ENCODE data around the gene FGD2. TPM values are rescaled to one million over a fixed set of nuclear protein-coding genes. Genes with fewer than 3 reads are reported as not detected.

Gene FGD2
- total and polyA plus RNA-seq, 4 donors: 20.4 to 76.7 (median 40.1) TPM

DNA sequence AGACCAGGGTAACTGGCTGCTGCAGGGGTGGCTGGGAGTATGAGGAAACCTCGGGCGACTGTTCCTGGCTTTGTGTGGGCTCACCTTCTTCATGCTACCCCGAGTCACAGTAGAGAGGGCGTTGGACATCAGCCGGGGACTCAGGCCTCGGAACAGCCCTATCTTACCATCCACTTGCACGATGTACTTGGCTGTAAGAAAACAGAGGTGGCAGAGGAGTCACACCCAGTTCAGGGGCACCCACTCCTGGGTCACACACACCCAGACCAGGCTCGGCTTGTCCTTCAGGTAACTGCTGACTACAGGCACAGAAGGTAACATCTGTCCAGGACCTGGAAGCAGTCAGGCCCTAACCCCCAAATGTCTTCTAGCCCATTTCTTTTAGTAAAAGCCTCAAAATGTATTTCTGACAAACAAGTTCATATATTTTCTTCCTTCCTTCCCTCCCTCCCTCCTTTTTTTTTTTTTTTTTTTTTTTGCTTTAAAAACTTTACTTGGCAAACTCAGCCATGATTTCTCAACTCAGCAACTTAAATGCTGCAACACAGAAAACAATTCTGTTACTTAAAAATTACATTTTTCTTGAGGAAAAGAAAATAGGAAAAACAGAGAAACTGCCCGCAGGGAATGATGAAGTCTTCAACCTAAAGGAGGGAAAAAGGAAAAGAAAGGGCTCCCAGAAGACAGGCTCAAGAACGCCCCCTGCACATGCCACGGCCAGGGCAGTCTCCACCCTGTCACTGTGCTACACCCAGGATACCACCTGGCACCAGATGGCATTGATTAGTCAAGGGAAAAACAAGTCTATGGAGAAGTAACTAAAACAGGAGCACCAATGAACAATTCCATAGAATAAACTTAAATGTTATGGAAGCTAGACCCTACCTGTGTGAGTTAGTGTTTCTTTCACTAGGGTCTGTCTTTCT lies 26.8 kb upstream of the FGD2 start:
- WGBS, 2 donors: 75 to 88% methylated on average over 11 of the region's 11 CpGs
- TF ChIP-seq CTCF (IDR thresholded peaks at IDR 0.05; ENCODE audit: control extremely low read depth, extremely low read depth): no peak

GRCh38 chr6:36979347-36979742 lies 26.1 kb upstream of the FGD2 start:
- H3K27ac ChIP-seq (ENCODE audit: low read depth in 1 of 2, low read length in 1 of 2): no peak overlapping the region
- peak; percentile 57 to 73 (median 59) for DNase-seq
- H3K4me1 ChIP-seq (ENCODE audit: control insufficient read depth in 5 of 5, insufficient read depth in 5 of 5, low read length in 5 of 5): peaks cover 0 to 26% (median 11%) of the 10 kb centered on the region in 5 donors
- H3K4me3 ChIP-seq: no peak overlapping the region
- peak; percentile 48 for TF ChIP-seq CTCF (IDR thresholded peaks at IDR 0.05; ENCODE audit: control extremely low read depth, extremely low read depth)
- no peaks in the 10 kb centered on the region for H3K27me3 ChIP-seq (ENCODE audit: control insufficient read depth in 3 of 3, insufficient read depth in 3 of 3, low read length in 2 of 3)
- no peaks in the 10 kb centered on the region for H3K9me3 ChIP-seq (ENCODE audit: control insufficient read depth in 4 of 4, insufficient read depth in 3 of 4, low read length in 3 of 4)
- 42 to 51% methylated on average over 4 of the region's 4 CpGs for WGBS, 2 donors
- peaks cover 16 to 47% (median 33%) of the 10 kb centered on the region in 4 donors for H3K36me3 ChIP-seq (ENCODE audit: control insufficient read depth in 4 of 4, insufficient read depth in 4 of 4, low read length in 4 of 4)
- no peak for ATAC-seq (ENCODE audit: insufficient read depth, low FRiP score)
- no peak overlapping the region for H3K9ac ChIP-seq (ENCODE audit: insufficient read depth in 1 of 2, low read length in 2 of 2)

More for the DNA sequence above, 26.8 kb upstream of the FGD2 start:
- Histone ChIP-seq H3K27ac (ENCODE audit: low read depth in 1 of 2, low read length in 1 of 2) (peak overlapping the region in 1 of 2 donors; percentile 34), H3K9ac (ENCODE audit: insufficient read depth in 1 of 2, low read length in 2 of 2) (no peak overlapping the region), H3K4me1 (ENCODE audit: control insufficient read depth in 5 of 5, insufficient read depth in 5 of 5, low read length in 5 of 5) (peaks cover 0 to 22% (median 5%) of the 10 kb centered on the region in 5 donors), H3K4me3 (no peak overlapping the region), H3K27me3 (ENCODE audit: control insufficient read depth in 3 of 3, insufficient read depth in 3 of 3, low read length in 2 of 3) (no peaks in the 10 kb centered on the region), H3K36me3 (ENCODE audit: control insufficient read depth in 4 of 4, insufficient read depth in 4 of 4, low read length in 4 of 4) (peaks cover 16 to 51% (median 35%) of the 10 kb centered on the region in 4 donors), H3K9me3 (ENCODE audit: control insufficient read depth in 4 of 4, insufficient read depth in 3 of 4, low read length in 3 of 4) (no peaks in the 10 kb centered on the region)
- no peak for ATAC-seq (ENCODE audit: insufficient read depth, low FRiP score)
- peak in 1 of 3 donors; percentile 29 for DNase-seq

- 79 to 91% methylated on average over 6 of the region's 6 CpGs for WGBS, 2 donors
- no peak for TF ChIP-seq CTCF (IDR thresholded peaks at IDR 0.05; ENCODE audit: control extremely low read depth, extremely low read depth)
- Histone ChIP-seq H3K4me1 (ENCODE audit: control insufficient read depth in 5 of 5, insufficient read depth in 5 of 5, low read length in 5 of 5) (peaks cover 0 to 33% (median 13%) of the 10 kb centered on the region in 5 donors), H3K4me3 (no peak overlapping the region), H3K27ac (ENCODE audit: low read depth in 1 of 2, low read length in 1 of 2) (no peak overlapping the region), H3K36me3 (ENCODE audit: control insufficient read depth in 4 of 4, insufficient read depth in 4 of 4, low read length in 4 of 4) (peaks cover 13 to 41% (median 27%) of the 10 kb centered on the region in 4 donors), H3K9me3 (ENCODE audit: control insufficient read depth in 4 of 4, insufficient read depth in 3 of 4, low read length in 3 of 4) (no peaks in the 10 kb centered on the region), H3K27me3 (ENCODE audit: control insufficient read depth in 3 of 3, insufficient read depth in 3 of 3, low read length in 2 of 3) (no peaks in the 10 kb centered on the region), H3K9ac (ENCODE audit: insufficient read depth in 1 of 2, low read length in 2 of 2) (no peak overlapping the region)
- no peak for ATAC-seq (ENCODE audit: insufficient read depth, low FRiP score)
- no peak for DNase-seq
Observed at GRCh38 chr6:36980129-36980528, 25.3 kb upstream of the FGD2 start.
